HG03520 (cell line): ENCODE data around the gene LCT.
"Not testable (repeated sequence)": the region's sequence is repeated elsewhere in the genome, so short reads cannot be mapped to it uniquely, and the experiment has no call there.

Experiments
- ATAC-seq: cut with Tn5 transposase; IDR thresholded peaks from one replicate; pipeline ENCODE4 v1.9.1; 2021; ENCODE audit warnings: mild to moderate bottlenecking, moderate library complexity; ENCODE audit not compliant: unreplicated experiment

Gene LCT

GRCh38 chr2:135832891-135833290 is 4.1 kb downstream of the LCT start:
- no peak for ATAC-seq

DNA sequence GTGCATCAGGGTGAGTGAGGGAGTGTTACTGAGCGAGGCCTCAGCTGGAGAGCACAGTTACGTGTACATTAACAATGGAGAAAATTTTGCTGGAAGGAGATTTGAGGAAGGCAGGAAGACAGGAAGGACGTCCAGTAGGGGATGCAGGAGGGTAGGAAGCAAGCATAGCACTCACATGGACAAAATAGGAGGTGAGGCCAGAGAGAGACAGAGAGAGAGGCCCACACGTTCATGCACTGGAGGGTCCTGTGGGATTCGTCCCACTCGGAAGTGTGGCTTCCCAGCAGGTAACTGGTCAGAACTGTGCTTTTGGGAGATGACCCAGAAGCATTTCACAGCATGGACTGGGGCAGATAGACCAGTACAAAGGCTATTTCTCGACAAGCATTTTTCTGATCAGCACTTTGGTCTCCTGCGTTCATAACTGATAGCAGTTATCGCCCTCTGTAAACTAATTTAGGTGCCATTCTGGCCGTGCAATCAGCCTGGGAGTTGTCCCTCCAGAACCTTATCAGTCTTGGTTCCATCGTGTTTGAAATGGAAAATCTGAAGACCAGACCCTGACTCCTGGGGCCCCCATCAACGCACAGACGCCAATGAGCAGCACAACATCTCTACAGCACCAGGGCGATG is 5.7 kb downstream of the LCT start:
- ATAC-seq: no peak

DNA sequence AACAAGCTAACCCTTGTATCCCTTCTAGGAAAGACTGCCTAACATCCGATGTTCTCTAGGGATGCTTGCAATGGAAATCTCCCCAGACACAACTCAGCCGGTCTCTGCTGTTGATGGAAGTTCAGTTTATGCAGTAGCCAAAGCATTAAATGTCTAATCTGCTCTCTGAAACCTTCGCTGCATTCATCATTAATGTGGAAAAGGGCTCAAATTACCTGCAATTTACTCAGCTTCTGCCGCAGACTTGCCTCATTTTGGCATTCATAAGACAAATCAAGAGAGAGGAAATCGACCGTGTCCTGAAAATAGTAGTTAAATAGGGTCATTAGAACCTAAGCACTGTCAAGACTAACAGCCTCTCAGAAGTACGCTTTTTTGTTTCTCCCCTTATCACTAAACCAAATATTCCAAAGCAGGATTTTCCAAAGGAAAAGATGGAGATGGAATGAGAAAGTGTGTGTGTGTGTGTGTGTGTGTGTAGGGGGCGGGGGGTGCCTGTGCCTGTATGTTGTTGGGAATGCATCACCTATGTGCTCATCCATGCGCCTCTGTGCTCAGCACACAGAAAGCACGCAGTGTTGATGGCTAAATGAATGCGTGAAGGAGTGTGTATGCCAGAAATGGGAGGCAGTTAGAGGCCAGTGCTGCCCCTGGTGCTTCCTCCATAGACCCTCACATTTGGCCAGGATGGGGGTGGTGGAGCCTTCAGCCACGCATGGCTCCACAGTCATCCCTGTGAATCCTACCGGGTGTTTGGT is 7.4 kb downstream of the LCT start:
- no peak for ATAC-seq

GRCh38 chr2:135826544-135826943 is 10.4 kb downstream of the LCT start:
- no peak for ATAC-seq

- no peak for ATAC-seq
Observed at GRCh38 chr2:135825550-135826176, 11.3 kb downstream of the LCT start.

DNA sequence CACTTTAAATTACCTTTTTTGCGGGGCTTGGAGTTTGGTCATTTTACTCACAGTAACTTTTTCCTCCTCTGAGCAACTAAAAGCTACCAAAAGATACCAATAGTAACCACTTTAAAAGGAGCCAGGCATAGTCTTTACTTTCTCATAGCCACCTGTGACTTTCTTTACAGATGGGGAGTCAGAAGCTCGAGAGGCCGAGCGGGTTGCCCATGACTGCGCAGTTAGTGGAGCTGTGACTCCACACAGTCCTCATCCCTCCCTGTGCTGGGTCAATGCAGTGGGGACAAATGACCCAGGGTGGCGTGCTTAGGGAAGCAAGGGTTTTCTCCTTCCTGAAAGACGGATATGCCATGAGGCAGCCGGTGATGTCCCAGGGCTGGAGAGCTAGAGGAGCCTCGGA is 11.9 kb downstream of the LCT start:
- ATAC-seq: no peak

DNA sequence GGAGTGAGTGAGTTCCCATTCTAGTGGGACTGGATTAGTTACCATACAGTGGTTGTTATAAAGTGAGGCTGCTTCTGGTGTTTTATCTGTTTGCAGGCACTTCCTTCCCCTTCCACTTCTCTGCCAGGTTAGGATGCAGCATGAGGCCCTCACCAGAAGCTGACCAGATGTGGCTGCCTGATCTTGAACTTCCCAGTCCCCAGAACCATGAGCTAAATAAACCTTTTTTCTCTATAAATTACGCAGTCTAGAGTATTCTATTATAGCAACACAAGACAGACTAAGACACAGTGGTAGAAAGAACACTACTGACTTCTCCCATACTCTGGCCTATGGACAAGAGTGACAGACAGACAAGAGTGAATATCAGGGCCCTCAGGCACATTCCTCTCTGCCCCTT is 14.1 kb downstream of the LCT start:
- no peak for ATAC-seq

- ATAC-seq: no peak
Observed at GRCh38 chr2:135821190-135821589, 15.8 kb downstream of the LCT start.

GRCh38 chr2:135820003-135820618 is 16.9 kb downstream of the LCT start:
- ATAC-seq: peak; percentile 88

- ATAC-seq: no peak
Observed at GRCh38 chr2:135818937-135819610, 17.9 kb downstream of the LCT start.

GRCh38 chr2:135817951-135818350 is 19.0 kb downstream of the LCT start:
- ATAC-seq: no peak

GRCh38 chr2:135817466-135817865 is 19.5 kb downstream of the LCT start:
- no peak for ATAC-seq

GRCh38 chr2:135815269-135815668 is 21.7 kb downstream of the LCT start:
- no peak for ATAC-seq

- ATAC-seq: no peak
Observed at GRCh38 chr2:135812907-135813511, 24.0 kb downstream of the LCT start.

DNA sequence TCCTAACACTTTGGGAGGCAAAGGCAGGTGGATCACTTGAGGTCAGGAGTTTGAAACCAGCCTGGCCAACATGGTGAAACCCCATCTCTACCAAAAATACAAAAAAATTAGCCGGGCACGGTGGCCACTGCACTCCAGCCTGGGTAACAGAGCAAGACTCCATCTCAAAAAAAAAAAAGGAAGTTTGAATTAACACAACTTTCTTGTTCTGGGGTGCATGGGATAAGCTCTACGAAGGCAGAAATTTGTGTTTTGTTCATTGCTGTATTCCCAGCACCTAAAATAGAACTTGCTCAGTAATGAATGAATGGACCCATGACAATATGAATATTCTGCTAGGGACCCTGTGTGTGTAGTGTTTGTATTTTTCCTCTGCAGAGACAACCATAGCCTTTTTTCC is 29.1 kb downstream of the LCT start:
- ATAC-seq: not testable (repeated sequence)

- no peak for ATAC-seq
Observed at GRCh38 chr2:135803278-135803677, 33.7 kb downstream of the LCT start.

DNA sequence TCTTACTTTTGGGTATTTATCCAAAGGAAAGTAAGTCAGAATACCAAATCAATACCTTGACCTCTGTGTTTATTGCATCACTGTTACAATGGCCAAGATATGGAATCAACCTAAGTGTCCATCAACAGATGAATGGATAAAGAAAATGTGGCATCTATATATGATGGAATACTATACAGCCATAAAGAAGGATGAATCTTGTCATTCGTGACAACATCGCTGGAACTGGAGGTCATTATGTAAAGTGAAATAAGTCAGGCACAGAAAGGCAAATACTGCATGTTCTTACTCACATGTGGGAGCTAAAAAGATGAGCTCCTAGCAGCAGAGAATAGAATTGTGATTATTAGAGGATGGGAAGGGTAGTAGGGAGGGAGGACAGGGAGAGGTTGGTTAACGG is 34.6 kb downstream of the LCT start:
- no peak for ATAC-seq

- ATAC-seq: no peak
Observed at GRCh38 chr2:135800513-135801460, 36.2 kb downstream of the LCT start.

GRCh38 chr2:135799738-135800137 is 37.2 kb downstream of the LCT start:
- no peak for ATAC-seq

GRCh38 chr2:135798762-135799161 is 38.2 kb downstream of the LCT start:
- no peak for ATAC-seq
